Lower lobe of right lung (tissue), 2 donors: ENCODE results near the gene PNO1. TPM values are rescaled to one million over a fixed set of nuclear protein-coding genes. Genes with fewer than 3 reads are reported as not detected.
A peak's percentile ranks its signal among the peaks of the same experiment; 100 is the strongest.

Experiments used
- ATAC-seq, 2 donors: fragments of 200-7000 bp; cut with Tn5 transposase; one replicate each; pipeline ENCODE4 v1.9.1; 2020 to 2022; ENCODE audit warnings: mild to moderate bottlenecking in 2 of 2, moderate library complexity in 2 of 2
- DNase-seq: peaks from one replicate; pipeline ENCODE4 v3.0.0-alpha.2; 2020
- H3K27ac ChIP-seq: fragments of 200-600 bp; one replicate; pipeline ENCODE4 v1.8.0; 2022
- H3K27me3 ChIP-seq: fragments of 200-600 bp; one replicate; pipeline ENCODE4 v1.8.0; 2022; ENCODE audit warnings: low read depth
- H3K36me3 ChIP-seq: fragments of 200-600 bp; one replicate; pipeline ENCODE4 v1.8.0; 2022; ENCODE audit warnings: mild to moderate bottlenecking
- H3K4me1 ChIP-seq: fragments of 200-600 bp; one replicate; pipeline ENCODE4 v1.8.0; 2022
- H3K4me3 ChIP-seq: fragments of 200-600 bp; one replicate; pipeline ENCODE4 v1.8.0; 2022; ENCODE audit warnings: mild to moderate bottlenecking
- H3K9me3 ChIP-seq: fragments of 200-600 bp; one replicate; pipeline ENCODE4 v1.8.0; 2022
- intact Hi-C: fragments of 100-400 bp; cut with DNase I; formaldehyde crosslinking; loops from one replicate; pipeline ENCODE4 v1.11.0; 2022
- total RNA-seq: library from RNA; stranded (reverse); fragmentation: NEBNext Ultra II Directional; extraction: Animal tissue kit (Norgen Biotek cat#: 25700); gene quantifications from one replicate; pipeline ENCODE4 v1.2.1, GENCODE V29; 2021
- TF ChIP-seq, protein P1 (sequence below): fragments of 200-600 bp; IDR thresholded peaks from one replicate; pipeline ENCODE4 v1.8.0; 2022; ENCODE audit warnings: antibody characterized with exemption, mild to moderate bottlenecking
- donor health status: DM: no; HTN: yes; CAD: no; lungs with severe emphysema.

PNO1 gene
- total RNA-seq, 1 donor from 2014 or later: 10.5 TPM

- Histone ChIP-seq H3K4me3 (no peak overlapping the region), H3K9me3 (no peaks in the 10 kb centered on the region), H3K27me3 (no peaks in the 10 kb centered on the region), H3K36me3 (no peaks in the 10 kb centered on the region), H3K4me1 (peaks cover 48% of the 10 kb centered on the region), H3K27ac (no peak overlapping the region)
- DNase-seq (no peak), ATAC-seq (no peak)
- TF ChIP-seq, protein P1, sequence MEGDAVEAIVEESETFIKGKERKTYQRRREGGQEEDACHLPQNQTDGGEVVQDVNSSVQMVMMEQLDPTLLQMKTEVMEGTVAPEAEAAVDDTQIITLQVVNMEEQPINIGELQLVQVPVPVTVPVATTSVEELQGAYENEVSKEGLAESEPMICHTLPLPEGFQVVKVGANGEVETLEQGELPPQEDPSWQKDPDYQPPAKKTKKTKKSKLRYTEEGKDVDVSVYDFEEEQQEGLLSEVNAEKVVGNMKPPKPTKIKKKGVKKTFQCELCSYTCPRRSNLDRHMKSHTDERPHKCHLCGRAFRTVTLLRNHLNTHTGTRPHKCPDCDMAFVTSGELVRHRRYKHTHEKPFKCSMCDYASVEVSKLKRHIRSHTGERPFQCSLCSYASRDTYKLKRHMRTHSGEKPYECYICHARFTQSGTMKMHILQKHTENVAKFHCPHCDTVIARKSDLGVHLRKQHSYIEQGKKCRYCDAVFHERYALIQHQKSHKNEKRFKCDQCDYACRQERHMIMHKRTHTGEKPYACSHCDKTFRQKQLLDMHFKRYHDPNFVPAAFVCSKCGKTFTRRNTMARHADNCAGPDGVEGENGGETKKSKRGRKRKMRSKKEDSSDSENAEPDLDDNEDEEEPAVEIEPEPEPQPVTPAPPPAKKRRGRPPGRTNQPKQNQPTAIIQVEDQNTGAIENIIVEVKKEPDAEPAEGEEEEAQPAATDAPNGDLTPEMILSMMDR: no peak
- intact Hi-C loops: no loop called here
Measured at GRCh38 chr2:68195096-68195495, 37.4 kb downstream of the PNO1 start.

DNA sequence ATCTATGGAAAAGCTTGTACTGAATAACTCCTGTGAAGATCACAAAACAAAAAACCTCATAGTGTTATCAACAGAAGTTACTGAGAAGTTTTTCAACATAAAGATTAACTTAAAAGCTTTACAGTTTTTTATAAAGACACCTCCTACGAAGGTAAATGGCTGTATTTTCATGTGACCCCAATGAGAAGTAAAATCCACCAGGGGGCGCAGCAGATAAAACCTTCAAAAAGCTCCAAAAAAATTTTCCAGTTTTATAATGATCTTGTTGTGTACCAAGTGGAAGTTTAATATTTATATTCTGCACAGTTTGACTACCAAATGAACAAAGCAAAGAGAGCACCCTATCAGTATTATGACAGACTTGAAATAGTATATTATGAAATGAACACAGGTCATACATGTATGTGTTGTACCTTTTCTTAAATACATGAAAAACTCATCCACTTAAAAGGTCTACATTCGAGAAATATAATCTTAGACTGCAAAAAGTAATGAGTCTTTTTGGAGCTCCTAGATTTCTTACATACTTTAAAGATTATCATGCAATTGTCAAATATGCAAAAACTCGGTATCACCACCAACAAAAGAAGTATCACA lies 38.5 kb downstream of the PNO1 start:
- no peaks in the 10 kb centered on the region for H3K36me3 ChIP-seq
- ATAC-seq (peak in 1 of 2 donors; percentile 45), DNase-seq (no peak)
- H3K27ac ChIP-seq: no peak overlapping the region
- H3K4me3 ChIP-seq: no peak overlapping the region
- TF ChIP-seq, protein P1: peak; percentile 74
- intact Hi-C loops: no loop called here
- H3K27me3 ChIP-seq: no peaks in the 10 kb centered on the region
- H3K9me3 ChIP-seq: no peaks in the 10 kb centered on the region
- H3K4me1 ChIP-seq: peaks cover 49% of the 10 kb centered on the region

DNA sequence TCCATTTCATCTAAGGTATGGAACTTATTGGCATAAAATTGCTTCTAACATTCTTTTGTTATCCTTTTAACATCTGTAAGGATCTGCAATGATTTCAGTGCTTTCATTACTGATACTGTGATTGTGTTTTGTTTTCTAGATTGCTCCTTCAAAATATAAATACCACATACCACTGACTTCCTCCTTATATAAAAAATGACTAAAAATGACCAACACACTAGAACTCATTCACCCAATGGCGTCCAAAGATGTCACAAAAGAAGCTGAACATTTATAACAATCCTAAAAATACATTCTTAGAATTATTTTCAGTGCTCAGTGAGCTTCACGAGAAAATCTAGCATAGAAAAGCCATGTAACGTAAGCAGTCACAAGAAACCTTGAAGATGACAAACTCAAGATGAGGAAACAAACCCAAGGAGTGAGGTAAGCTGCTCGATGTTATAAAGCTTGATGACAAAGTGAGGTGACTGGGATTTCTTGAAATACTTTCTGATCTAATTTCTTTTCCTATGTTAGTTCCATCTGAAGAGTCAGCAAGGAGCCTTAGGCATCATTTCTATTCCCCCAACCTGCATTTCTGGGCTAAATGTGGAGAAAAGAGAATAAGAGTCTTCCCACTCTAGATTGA lies 42.6 kb downstream of the PNO1 start:
- Histone ChIP-seq H3K9me3 (no peaks in the 10 kb centered on the region), H3K36me3 (no peaks in the 10 kb centered on the region), H3K27ac (no peak overlapping the region), H3K4me1 (peaks cover 43% of the 10 kb centered on the region), H3K27me3 (no peaks in the 10 kb centered on the region), H3K4me3 (no peak overlapping the region)
- DNase-seq: no peak
- TF ChIP-seq, protein P1: no peak
- no peak for ATAC-seq
- intact Hi-C loops: no loop called here

DNA sequence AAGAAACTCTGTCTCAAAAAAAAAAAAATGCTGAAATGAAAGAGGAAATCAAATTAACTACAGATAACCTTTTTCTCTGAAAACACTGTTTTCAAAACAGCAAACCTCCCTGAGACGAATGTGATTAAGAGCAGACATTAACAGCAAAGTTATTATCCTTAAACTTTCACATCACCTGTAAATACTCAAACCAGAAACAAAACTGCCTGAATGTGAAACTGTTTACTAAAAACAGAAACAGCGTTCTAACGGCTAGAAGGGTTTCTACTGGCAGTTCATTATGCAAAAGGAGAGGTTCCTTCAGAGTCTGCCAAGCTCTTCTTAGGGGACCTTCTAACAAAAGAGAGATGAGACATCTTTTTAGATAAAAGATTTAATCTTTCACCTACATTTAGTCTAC lies 45.9 kb downstream of the PNO1 start:
- intact Hi-C loops: no loop called here
- H3K4me3 ChIP-seq: no peak overlapping the region
- no peaks in the 10 kb centered on the region for H3K9me3 ChIP-seq
- no peak for ATAC-seq
- H3K4me1 ChIP-seq: peaks cover 46% of the 10 kb centered on the region
- TF ChIP-seq, protein P1: no peak
- H3K36me3 ChIP-seq: no peaks in the 10 kb centered on the region
- H3K27me3 ChIP-seq: no peaks in the 10 kb centered on the region
- no peak for DNase-seq
- no peak overlapping the region for H3K27ac ChIP-seq

DNA sequence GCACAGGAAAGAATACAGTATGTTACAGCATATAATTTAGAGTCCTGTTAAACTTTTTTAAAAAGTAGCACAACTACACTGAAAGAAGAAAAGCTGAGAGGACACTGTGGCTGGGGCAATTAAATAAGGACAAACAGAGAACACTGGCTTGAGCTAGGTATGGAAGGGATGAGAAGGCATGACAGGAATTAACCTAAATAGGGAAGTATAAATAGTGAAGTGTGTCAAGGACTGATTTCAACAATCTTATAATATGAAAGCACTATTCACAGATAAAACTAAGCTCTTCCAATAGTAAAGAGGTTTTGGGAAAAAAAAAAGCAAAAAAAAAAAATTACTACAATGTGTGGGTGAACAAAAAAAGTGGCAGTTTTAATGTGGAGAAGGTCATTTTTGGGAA lies 49.1 kb downstream of the PNO1 start:
- ATAC-seq (peak in 1 of 2 donors; percentile 19), DNase-seq (no peak)
- TF ChIP-seq, protein P1: no peak
- Histone ChIP-seq H3K27me3 (no peaks in the 10 kb centered on the region), H3K9me3 (no peaks in the 10 kb centered on the region), H3K27ac (no peak overlapping the region), H3K4me3 (no peak overlapping the region), H3K4me1 (peaks cover 37% of the 10 kb centered on the region), H3K36me3 (no peaks in the 10 kb centered on the region)
- intact Hi-C loops: no loop called here
